Naive thymus-derived CD4-positive, alpha-beta T cell (primary cell): ENCODE measurements around the gene NRCAM. TPM values are rescaled to one million over a fixed set of nuclear protein-coding genes. Genes with fewer than 3 reads are reported as not detected.
A peak's percentile ranks its signal among the peaks of the same experiment; 100 is the strongest.

Source experiments
- ATAC-seq: fragments of 150-1000 bp; cut with Tn5 transposase; 2 replicates; pipeline ENCODE4 v1.10.0; 2021; ENCODE audit warnings: mild to moderate bottlenecking, moderate library complexity
- CTCF ChIA-PET: fragments of 350-600 bp; sonication (Branson Sonifier 250); formaldehyde crosslinking; loops from one replicate; lab custom pipeline; 2021; ENCODE audit warnings: antibody characterized with exemption; lab: Charles Lee
- POLR2A ChIA-PET: fragments of 350-600 bp; sonication (Branson Sonifier 250); formaldehyde crosslinking; loops from one replicate; lab custom pipeline; 2021; ENCODE audit warnings: antibody characterized with exemption, inconsistent platforms; lab: Charles Lee
- DNase-seq, 9 donors: peaks; one replicate each; pipeline versions ENCODE4 v3.0.0 to v3.0.0-alpha.2; 2020 to 2022; ENCODE audit warnings: mixed read lengths in 1 of 9
- H3K27ac ChIP-seq: one replicate; pipeline ENCODE4 v1.7.0; 2013; ENCODE audit warnings: mild to moderate bottlenecking, low read depth, low read length, moderate library complexity
- H3K27me3 ChIP-seq, 2 donors: one replicate each; pipeline ENCODE4 v1.7.0; 2013; ENCODE audit warnings: low read length in 2 of 2, mild to moderate bottlenecking in 2 of 2, moderate library complexity in 2 of 2; ENCODE audit not compliant: control insufficient read depth in 2 of 2, insufficient read depth in 2 of 2
- H3K36me3 ChIP-seq, 3 experiments: 1 replicate in 2 of 3; 2 replicates in 1 of 3; pipeline ENCODE4 v1.7.0; 2013; ENCODE audit warnings: low read length in 3 of 3, mild to moderate bottlenecking in 3 of 3, moderate library complexity in 1 of 3; ENCODE audit not compliant: insufficient read depth in 3 of 3, control insufficient read depth in 2 of 3
- H3K4me1 ChIP-seq, 2 donors: one replicate each; pipeline ENCODE4 v1.7.0; 2013; ENCODE audit warnings: low read length in 2 of 2, mild to moderate bottlenecking in 2 of 2, moderate library complexity in 1 of 2; ENCODE audit not compliant: control insufficient read depth in 2 of 2, insufficient read depth in 2 of 2
- H3K4me3 ChIP-seq: 2 replicates; pipeline ENCODE4 v1.7.0; 2013; ENCODE audit warnings: mild to moderate bottlenecking, low read length
- H3K9me3 ChIP-seq, 3 experiments: 1 replicate in 2 of 3; 2 replicates in 1 of 3; pipeline ENCODE4 v1.7.0; 2013; ENCODE audit warnings: low read length in 3 of 3; ENCODE audit not compliant: control insufficient read depth in 2 of 3
- H3K27ac Mint-ChIP-seq, 9 donors: one replicate each; pipeline ENCODE4 v1.8.0; 2020 to 2022; ENCODE audit warnings: mixed read lengths in 9 of 9, mild to moderate bottlenecking in 8 of 9, moderate library complexity in 5 of 9, inconsistent platforms in 2 of 9
- H3K27me3 Mint-ChIP-seq, 5 donors: one replicate each; pipeline ENCODE4 v1.8.0; 2021 to 2022; ENCODE audit warnings: mixed read lengths in 5 of 5, mild to moderate bottlenecking in 1 of 5
- H3K36me3 Mint-ChIP-seq, 5 donors: one replicate each; pipeline ENCODE4 v1.8.0; 2020 to 2022; ENCODE audit warnings: mixed read lengths in 5 of 5, mild to moderate bottlenecking in 3 of 5, inconsistent platforms in 1 of 5
- H3K4me1 Mint-ChIP-seq, 7 donors: one replicate each; pipeline ENCODE4 v1.8.0; 2020 to 2022; ENCODE audit warnings: mixed read lengths in 7 of 7, mild to moderate bottlenecking in 3 of 7, inconsistent platforms in 1 of 7
- H3K4me3 Mint-ChIP-seq, 10 donors: one replicate each; pipeline ENCODE4 v1.8.0; 2020 to 2022; ENCODE audit warnings: mild to moderate bottlenecking in 10 of 10, mixed read lengths in 10 of 10, moderate library complexity in 6 of 10, inconsistent platforms in 2 of 10
- H3K9me3 Mint-ChIP-seq, 11 donors: one replicate each; pipeline ENCODE4 v1.8.0; 2020 to 2022; ENCODE audit warnings: mixed read lengths in 11 of 11, mild to moderate bottlenecking in 4 of 11, inconsistent platforms in 1 of 11, moderate library complexity in 1 of 11
- intact Hi-C, 2 donors: fragments of 100-400 bp; cut with micrococcal nuclease; formaldehyde crosslinking; loops; one replicate each; pipeline ENCODE4 v1.15.1; 2023
- polyA plus RNA-seq, 2 donors: library from polyadenylated mRNA; unstranded; fragments of 300-500 nt; fragmentation: Illumina TruSeq; gene quantifications; one replicate each; pipeline ENCODE4 v1.2.3, GENCODE V29; 2021
- total RNA-seq, 6 experiments: library from RNA in 5 of 6; stranded (reverse) in 5 of 6; gene quantifications; 1 replicate in 5 of 6; 2 replicates in 1 of 6; pipeline ENCODE4 v1.2.3 and lab custom pipeline; 2021 to 2026

NRCAM gene
- total and polyA plus RNA-seq, 7 experiments from 2014 or later = 2.1 to 13.6 (median 6.4) TPM; not detected in 1

GRCh38 chr7:108235451-108236061 is 220.7 kb downstream of the NRCAM start:
- POLR2A ChIA-PET = no interaction called here

GRCh38 chr7:108234971-108235450 is 221.2 kb downstream of the NRCAM start:
- ATAC-seq = no peak
- Mint-ChIP-seq H3K27me3 (peaks cover 0 to 10% (median 4%) of the 10 kb centered on the region in 5 donors), H3K9me3 (no peaks in the 10 kb centered on the region), H3K4me1 (no peaks in the 10 kb centered on the region), H3K36me3 (peaks cover 0 to 11% (median 4%) of the 10 kb centered on the region in 5 donors), H3K27ac (no peak overlapping the region), H3K4me3 (no peak overlapping the region)
- Histone ChIP-seq H3K36me3 (no peaks in the 10 kb centered on the region), H3K27ac (no peak overlapping the region), H3K9me3 (no peaks in the 10 kb centered on the region), H3K4me1 (no peaks in the 10 kb centered on the region), H3K4me3 (no peak overlapping the region), H3K27me3 (no peaks in the 10 kb centered on the region)
- ChIA-PET POLR2A (no interaction called here), CTCF (no interaction called here)
- no peak for DNase-seq
- intact Hi-C loops = no loop called here

More at GRCh38 chr7:108235451-108236061, 220.7 kb downstream of the NRCAM start:
- CTCF ChIA-PET = no interaction called here
- peaks cover 0 to 10% (median 4%) of the 10 kb centered on the region in 5 donors for H3K27me3 Mint-ChIP-seq
- peak overlapping the region in 1 of 9 donors; percentile 19 for H3K27ac Mint-ChIP-seq
- H3K36me3 Mint-ChIP-seq = peaks cover 0 to 6% (median under 1%) of the 10 kb centered on the region in 5 donors
- ATAC-seq = no peak
- Histone ChIP-seq H3K9me3 (no peaks in the 10 kb centered on the region), H3K27me3 (no peaks in the 10 kb centered on the region), H3K27ac (no peak overlapping the region), H3K36me3 (no peaks in the 10 kb centered on the region), H3K4me3 (no peak overlapping the region), H3K4me1 (no peaks in the 10 kb centered on the region)
- intact Hi-C loops = no loop called here
- H3K4me3 Mint-ChIP-seq = no peak overlapping the region
- no peak for DNase-seq
- no peaks in the 10 kb centered on the region for H3K9me3 Mint-ChIP-seq
- H3K4me1 Mint-ChIP-seq = no peaks in the 10 kb centered on the region

GRCh38 chr7:108234281-108234680 is 222.0 kb downstream of the NRCAM start:
- POLR2A ChIA-PET = no interaction called here
- H3K4me1 Mint-ChIP-seq = no peaks in the 10 kb centered on the region

GRCh38 chr7:108232076-108232475 is 224.2 kb downstream of the NRCAM start:
- POLR2A ChIA-PET = no interaction called here
- peaks cover 0 to 8% (median 5%) of the 10 kb centered on the region in 5 donors for H3K27me3 Mint-ChIP-seq
- intact Hi-C loops = no loop called here
- peaks cover 0 to 16% (median 7%) of the 10 kb centered on the region in 5 donors for H3K36me3 Mint-ChIP-seq
- DNase-seq (no peak), ATAC-seq (no peak)
- CTCF ChIA-PET = no interaction called here
- H3K9me3 Mint-ChIP-seq = no peaks in the 10 kb centered on the region
- Histone ChIP-seq H3K27ac (no peak overlapping the region), H3K4me3 (no peak overlapping the region), H3K4me1 (no peaks in the 10 kb centered on the region), H3K9me3 (no peaks in the 10 kb centered on the region), H3K27me3 (no peaks in the 10 kb centered on the region), H3K36me3 (no peaks in the 10 kb centered on the region)
- no peak overlapping the region for H3K27ac Mint-ChIP-seq
- H3K4me3 Mint-ChIP-seq = no peak overlapping the region
- H3K4me1 Mint-ChIP-seq = no peaks in the 10 kb centered on the region

More at GRCh38 chr7:108234281-108234680, 222.0 kb downstream of the NRCAM start:
- H3K36me3 ChIP-seq = no peaks in the 10 kb centered on the region
- no peak for DNase-seq
- Mint-ChIP-seq H3K27me3 (peaks cover 0 to 9% (median 6%) of the 10 kb centered on the region in 5 donors), H3K36me3 (peaks cover 0 to 15% (median 7%) of the 10 kb centered on the region in 5 donors), H3K9me3 (no peaks in the 10 kb centered on the region), H3K27ac (no peak overlapping the region), H3K4me3 (no peak overlapping the region)
- no peaks in the 10 kb centered on the region for H3K4me1 ChIP-seq
- H3K27me3 ChIP-seq = no peaks in the 10 kb centered on the region
- H3K27ac ChIP-seq = no peak overlapping the region
- CTCF ChIA-PET = no interaction called here
- H3K4me3 ChIP-seq = no peak overlapping the region
- intact Hi-C loops = no loop called here
- no peaks in the 10 kb centered on the region for H3K9me3 ChIP-seq
- ATAC-seq = no peak

- ChIA-PET POLR2A (no interaction called here), CTCF (no interaction called here)
- no peak overlapping the region for H3K27ac Mint-ChIP-seq
- no peak overlapping the region for H3K4me3 ChIP-seq
- H3K27me3 ChIP-seq = no peaks in the 10 kb centered on the region
- no peak overlapping the region for H3K27ac ChIP-seq
- no peaks in the 10 kb centered on the region for H3K9me3 Mint-ChIP-seq
- H3K36me3 Mint-ChIP-seq = peaks cover 0 to 16% (median 7%) of the 10 kb centered on the region in 5 donors
- DNase-seq (no peak), ATAC-seq (no peak)
- H3K4me1 ChIP-seq = no peaks in the 10 kb centered on the region
- no peaks in the 10 kb centered on the region for H3K9me3 ChIP-seq
- no peaks in the 10 kb centered on the region for H3K4me1 Mint-ChIP-seq
- H3K4me3 Mint-ChIP-seq = no peak overlapping the region
- peaks cover 0 to 10% (median 5%) of the 10 kb centered on the region in 5 donors for H3K27me3 Mint-ChIP-seq
- intact Hi-C loops = no loop called here
- no peaks in the 10 kb centered on the region for H3K36me3 ChIP-seq
These were observed 225.0 kb downstream of the NRCAM start for GRCh38 chr7:108231221-108231620.

- no peaks in the 10 kb centered on the region for H3K27me3 ChIP-seq
- H3K4me1 ChIP-seq = no peaks in the 10 kb centered on the region
- CTCF ChIA-PET = no interaction called here
These were observed 228.9 kb downstream of the NRCAM start for GRCh38 chr7:108227366-108227765.

GRCh38 chr7:108226816-108227299 is 229.4 kb downstream of the NRCAM start:
- H3K27me3 ChIP-seq = no peaks in the 10 kb centered on the region
- ATAC-seq = no peak
- POLR2A ChIA-PET = no interaction called here
- DNase-seq = no peak
- Mint-ChIP-seq H3K27ac (no peak overlapping the region), H3K4me3 (no peak overlapping the region), H3K9me3 (no peaks in the 10 kb centered on the region), H3K36me3 (peaks cover 0 to 26% (median 7%) of the 10 kb centered on the region in 5 donors), H3K4me1 (no peaks in the 10 kb centered on the region), H3K27me3 (peaks cover 0 to 10% (median 4%) of the 10 kb centered on the region in 5 donors)
- H3K9me3 ChIP-seq = no peaks in the 10 kb centered on the region
- H3K4me1 ChIP-seq = no peaks in the 10 kb centered on the region
- intact Hi-C loops = no loop called here
- no peak overlapping the region for H3K27ac ChIP-seq
- H3K4me3 ChIP-seq = no peak overlapping the region
- CTCF ChIA-PET = no interaction called here
- H3K36me3 ChIP-seq = no peaks in the 10 kb centered on the region

More at GRCh38 chr7:108227366-108227765, 228.9 kb downstream of the NRCAM start:
- no peaks in the 10 kb centered on the region for H3K36me3 ChIP-seq
- DNase-seq (no peak), ATAC-seq (no peak)
- H3K27me3 Mint-ChIP-seq = peaks cover 0 to 10% (median 4%) of the 10 kb centered on the region in 5 donors
- H3K9me3 Mint-ChIP-seq = no peaks in the 10 kb centered on the region
- no peak overlapping the region for H3K4me3 Mint-ChIP-seq
- no peaks in the 10 kb centered on the region for H3K9me3 ChIP-seq
- H3K27ac ChIP-seq = no peak overlapping the region
- no peak overlapping the region for H3K4me3 ChIP-seq
- H3K4me1 Mint-ChIP-seq = no peaks in the 10 kb centered on the region
- POLR2A ChIA-PET = no interaction called here
- no peak overlapping the region for H3K27ac Mint-ChIP-seq
- H3K36me3 Mint-ChIP-seq = peaks cover 0 to 26% (median 7%) of the 10 kb centered on the region in 5 donors
- intact Hi-C loops = no loop called here
